ENCODE results near the gene ACTA2. TPM values are rescaled to one million over a fixed set of nuclear protein-coding genes. Genes with fewer than 3 reads are reported as not detected.

Gene ACTA2
- total RNA-seq: 129 and 218 TPM in 2 replicates

GRCh38 chr10:88952647-88953111 lies at the start of gene ACTA2:
TSS of gene ACTA2 (minus strand) at chr10:88952773. CDS start at chr10:88948930, 3,843 bp downstream.

GRCh38 chr10:88990384-88991160 lies 38.0 kb upstream of the ACTA2 start, which contains the start of gene FAS:
TSS of gene FAS (plus strand) at chr10:88990798. CDS start at chr10:88990877, 79 bp downstream.

Other genes starting within 250 kb of the ACTA2 start
- gene LIPK, start 246.5 kb downstream of the ACTA2 start, total RNA-seq: not detected in 2 replicates
- gene LIPN, start 192.8 kb downstream of the ACTA2 start, total RNA-seq: not detected in 2 replicates
- gene LIPM, start 150.0 kb downstream of the ACTA2 start, total RNA-seq: not detected in 2 replicates
- not detected in 2 replicates for gene ANKRD22, start 100.9 kb downstream of the ACTA2 start, total RNA-seq
- gene STAMBPL1, start 72.5 kb downstream of the ACTA2 start, total RNA-seq: 30.3 and 84.2 TPM in 2 replicates
- gene FAS, start 38.0 kb upstream of the ACTA2 start, total RNA-seq: 17.8 and 35.1 TPM in 2 replicates